Esophagus squamous epithelium (tissue), 4 donors: ENCODE measurements around the gene KCNE2.

ENCODE experiments used
- POLR2A ChIP-seq, 4 donors: fragments of 450-650 bp; IDR thresholded peaks; one replicate each; pipeline ENCODE4 v1.6.1; 2017; ENCODE audit warnings: antibody characterized with exemption in 4 of 4, mild to moderate bottlenecking in 4 of 4, moderate library complexity in 3 of 4
- TF ChIP-seq, protein P1 (sequence below), 6 experiments: fragments of 450-650 bp in 4 of 6; fragments of 200-600 bp in 2 of 6; sonication (generic) in 2 of 6; IDR thresholded peaks; one replicate each; pipeline ENCODE4 v1.5.1; 2016 to 2019; ENCODE audit warnings: antibody characterized with exemption in 6 of 6, mild to moderate bottlenecking in 4 of 6, moderate library complexity in 4 of 6

DNA sequence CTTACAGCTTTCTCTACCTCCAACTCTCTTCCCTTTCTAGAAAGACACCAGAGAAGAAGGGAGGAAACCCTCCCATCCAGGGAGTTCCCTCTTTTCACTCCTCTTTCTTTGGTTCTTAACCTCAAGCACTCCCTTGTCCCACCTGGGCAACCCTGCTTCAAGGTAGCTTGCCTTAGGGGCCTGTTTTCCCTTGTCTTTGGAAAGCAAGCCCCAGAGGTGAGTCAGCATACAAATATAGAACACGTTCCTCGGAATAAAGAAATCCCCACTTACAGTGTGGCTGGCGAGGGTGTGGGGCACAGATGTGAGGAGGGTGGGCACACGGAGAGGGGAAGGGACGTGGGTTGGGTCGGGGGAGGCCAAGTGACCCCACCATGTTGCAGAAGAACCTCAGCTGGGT is 26.1 kb upstream of the KCNE2 start:
- TF ChIP-seq, protein P1, sequence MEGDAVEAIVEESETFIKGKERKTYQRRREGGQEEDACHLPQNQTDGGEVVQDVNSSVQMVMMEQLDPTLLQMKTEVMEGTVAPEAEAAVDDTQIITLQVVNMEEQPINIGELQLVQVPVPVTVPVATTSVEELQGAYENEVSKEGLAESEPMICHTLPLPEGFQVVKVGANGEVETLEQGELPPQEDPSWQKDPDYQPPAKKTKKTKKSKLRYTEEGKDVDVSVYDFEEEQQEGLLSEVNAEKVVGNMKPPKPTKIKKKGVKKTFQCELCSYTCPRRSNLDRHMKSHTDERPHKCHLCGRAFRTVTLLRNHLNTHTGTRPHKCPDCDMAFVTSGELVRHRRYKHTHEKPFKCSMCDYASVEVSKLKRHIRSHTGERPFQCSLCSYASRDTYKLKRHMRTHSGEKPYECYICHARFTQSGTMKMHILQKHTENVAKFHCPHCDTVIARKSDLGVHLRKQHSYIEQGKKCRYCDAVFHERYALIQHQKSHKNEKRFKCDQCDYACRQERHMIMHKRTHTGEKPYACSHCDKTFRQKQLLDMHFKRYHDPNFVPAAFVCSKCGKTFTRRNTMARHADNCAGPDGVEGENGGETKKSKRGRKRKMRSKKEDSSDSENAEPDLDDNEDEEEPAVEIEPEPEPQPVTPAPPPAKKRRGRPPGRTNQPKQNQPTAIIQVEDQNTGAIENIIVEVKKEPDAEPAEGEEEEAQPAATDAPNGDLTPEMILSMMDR (IDR thresholded peaks at IDR 0.05): no peak
- TF ChIP-seq POLR2A (IDR thresholded peaks at IDR 0.05): no peak
